Bronchial epithelial cell (primary cell): ENCODE data around the gene GLCE. TPM values are rescaled to one million over a fixed set of nuclear protein-coding genes. Genes with fewer than 3 reads are reported as not detected.

ENCODE experiments used
- DNase-seq: peaks from one replicate; pipeline ENCODE4 v3.0.0-alpha.2; 2010; ENCODE audit warnings: low read depth
- FAIRE-seq: peaks from 2 replicates; lab custom pipeline; 2011; peaks lifted over from hg19 to GRCh38; lab: Jason Lieb, UNC
- H3K27me3 ChIP-seq: 2 replicates; pipeline ENCODE4 v1.5.1; 2011; ENCODE audit warnings: low read length; ENCODE audit not compliant: control insufficient read depth, insufficient read depth
- H3K36me3 ChIP-seq: 2 replicates; pipeline ENCODE4 v1.5.1; 2011; ENCODE audit warnings: low read length; ENCODE audit not compliant: control insufficient read depth, insufficient read depth
- H3K4me3 ChIP-seq: 2 replicates; pipeline ENCODE4 v1.5.1; 2011; ENCODE audit warnings: mild to moderate bottlenecking, low read depth, low read length, control low read depth
- total RNA-seq: library from RNA; depleted of rRNA; stranded (reverse); fragments of >200 nt; gene quantifications from 2 replicates; pipeline ENCODE4 v1.2.1, GENCODE V29; 2014
- TF ChIP-seq, protein P1 (sequence below): IDR thresholded peaks from 2 replicates; pipeline ENCODE4 v1.5.1; 2011; ENCODE audit warnings: mild to moderate bottlenecking, moderate library complexity, low read length, control low read depth, inconsistent platforms; ENCODE audit not compliant: insufficient read depth, severe bottlenecking

The GLCE gene
- total RNA-seq, 1 donor from 2014 or later, result 46.3 TPM

- DNase-seq (no peak), FAIRE-seq (no peak)
- no peaks in the 10 kb centered on the region for H3K36me3 ChIP-seq
- TF ChIP-seq, protein P1, sequence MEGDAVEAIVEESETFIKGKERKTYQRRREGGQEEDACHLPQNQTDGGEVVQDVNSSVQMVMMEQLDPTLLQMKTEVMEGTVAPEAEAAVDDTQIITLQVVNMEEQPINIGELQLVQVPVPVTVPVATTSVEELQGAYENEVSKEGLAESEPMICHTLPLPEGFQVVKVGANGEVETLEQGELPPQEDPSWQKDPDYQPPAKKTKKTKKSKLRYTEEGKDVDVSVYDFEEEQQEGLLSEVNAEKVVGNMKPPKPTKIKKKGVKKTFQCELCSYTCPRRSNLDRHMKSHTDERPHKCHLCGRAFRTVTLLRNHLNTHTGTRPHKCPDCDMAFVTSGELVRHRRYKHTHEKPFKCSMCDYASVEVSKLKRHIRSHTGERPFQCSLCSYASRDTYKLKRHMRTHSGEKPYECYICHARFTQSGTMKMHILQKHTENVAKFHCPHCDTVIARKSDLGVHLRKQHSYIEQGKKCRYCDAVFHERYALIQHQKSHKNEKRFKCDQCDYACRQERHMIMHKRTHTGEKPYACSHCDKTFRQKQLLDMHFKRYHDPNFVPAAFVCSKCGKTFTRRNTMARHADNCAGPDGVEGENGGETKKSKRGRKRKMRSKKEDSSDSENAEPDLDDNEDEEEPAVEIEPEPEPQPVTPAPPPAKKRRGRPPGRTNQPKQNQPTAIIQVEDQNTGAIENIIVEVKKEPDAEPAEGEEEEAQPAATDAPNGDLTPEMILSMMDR, result no peak
- H3K27me3 ChIP-seq, result peaks cover 4% of the 10 kb centered on the region
- H3K4me3 ChIP-seq, result no peak overlapping the region
Observed at GRCh38 chr15:69138963-69139362, 21.5 kb upstream of the GLCE start.

GRCh38 chr15:69140306-69140705, 20.1 kb upstream of the GLCE start:
- DNase-seq, result no peak
- Histone ChIP-seq H3K36me3 (no peaks in the 10 kb centered on the region), H3K4me3 (no peak overlapping the region), H3K27me3 (peaks cover 6% of the 10 kb centered on the region)
- TF ChIP-seq, protein P1, result no peak
- no peak for FAIRE-seq

- DNase-seq, result no peak
- TF ChIP-seq, protein P1, result no peak
- Histone ChIP-seq H3K27me3 (peaks cover 9% of the 10 kb centered on the region), H3K36me3 (no peaks in the 10 kb centered on the region), H3K4me3 (no peak overlapping the region)
- no peak for FAIRE-seq
Observed at GRCh38 chr15:69141286-69141701, 19.1 kb upstream of the GLCE start.

GRCh38 chr15:69141833-69142232, 18.6 kb upstream of the GLCE start:
- FAIRE-seq (no peak), DNase-seq (no peak)
- no peaks in the 10 kb centered on the region for H3K36me3 ChIP-seq
- no peak overlapping the region for H3K4me3 ChIP-seq
- TF ChIP-seq, protein P1, result no peak
- peaks cover 9% of the 10 kb centered on the region for H3K27me3 ChIP-seq

- Histone ChIP-seq H3K4me3 (no peak overlapping the region), H3K36me3 (no peaks in the 10 kb centered on the region), H3K27me3 (peaks cover 10% of the 10 kb centered on the region)
- DNase-seq (no peak), FAIRE-seq (peak; percentile 52)
- TF ChIP-seq, protein P1, result no peak
Observed at GRCh38 chr15:69143756-69144436, 16.5 kb upstream of the GLCE start.

DNA sequence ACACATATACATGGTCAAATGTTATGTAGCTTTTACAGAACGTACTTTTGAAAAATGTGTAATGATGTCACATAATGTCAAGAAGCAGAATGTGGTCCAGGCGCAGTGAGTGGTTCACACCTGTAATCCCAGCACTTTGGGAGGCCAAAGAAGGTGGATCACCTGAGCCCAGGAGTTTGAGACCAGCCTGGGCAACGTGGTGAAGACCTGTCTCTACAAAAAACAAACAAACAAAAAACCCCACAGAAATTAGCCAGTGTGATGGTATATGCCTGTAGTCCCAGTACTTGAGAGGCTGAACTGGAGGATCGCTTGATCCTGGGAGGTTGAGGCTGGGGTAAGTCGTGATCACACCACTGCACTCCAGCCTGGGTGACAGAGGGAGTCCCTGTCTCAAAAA, 15.9 kb upstream of the GLCE start:
- DNase-seq (no peak), FAIRE-seq (no peak)
- TF ChIP-seq, protein P1, result no peak
- Histone ChIP-seq H3K4me3 (no peak overlapping the region), H3K36me3 (no peaks in the 10 kb centered on the region), H3K27me3 (peaks cover 7% of the 10 kb centered on the region)
